Activated CD8-positive, alpha-beta memory T cell treated with anti-CD3 and anti-CD28 coated beads for 36 hours (primary cell): Measurements from ENCODE around the gene GHR. TPM values are rescaled to one million over a fixed set of nuclear protein-coding genes. Genes with fewer than 3 reads are reported as not detected.
"Not testable (repeated sequence)": the region's sequence is repeated elsewhere in the genome, so short reads cannot be mapped to it uniquely, and the experiment has no call there.

Experiments
- CTCF ChIA-PET: fragments of 350-600 bp; sonication (Branson Sonifier 250); formaldehyde crosslinking; loops from one replicate; lab custom pipeline; 2021; ENCODE audit warnings: antibody characterized with exemption; lab: Charles Lee
- POLR2A ChIA-PET: fragments of 350-600 bp; sonication (Branson Sonifier 250); formaldehyde crosslinking; loops from one replicate; lab custom pipeline; 2021; ENCODE audit warnings: antibody characterized with exemption; lab: Charles Lee
- total RNA-seq, 2 experiments: library from RNA; stranded (reverse); gene quantifications; one replicate each; pipeline ENCODE4 v1.2.3, GENCODE V29; 2021

GHR gene
- total RNA-seq, 2 experiments from 2014 or later = not detected

DNA sequence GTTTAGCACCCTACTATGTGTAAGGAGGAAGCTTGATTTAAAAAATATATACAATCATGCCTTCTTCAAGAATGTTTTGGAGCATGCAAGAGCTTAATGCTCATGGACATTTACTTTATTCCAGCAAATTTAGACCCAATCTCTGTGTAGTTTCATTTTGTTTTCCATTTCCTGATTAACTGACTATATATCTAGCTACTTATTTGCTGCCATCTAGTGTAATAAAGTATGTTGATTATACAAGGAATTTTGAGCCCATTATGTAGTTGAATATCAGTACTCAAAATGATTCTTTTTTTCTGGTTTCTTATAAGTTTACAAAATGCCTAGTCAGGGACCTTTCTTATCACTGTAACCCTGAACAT lies 233.4 kb downstream of the GHR start:
- CTCF ChIA-PET = no interaction called here
- POLR2A ChIA-PET = no interaction called here

DNA sequence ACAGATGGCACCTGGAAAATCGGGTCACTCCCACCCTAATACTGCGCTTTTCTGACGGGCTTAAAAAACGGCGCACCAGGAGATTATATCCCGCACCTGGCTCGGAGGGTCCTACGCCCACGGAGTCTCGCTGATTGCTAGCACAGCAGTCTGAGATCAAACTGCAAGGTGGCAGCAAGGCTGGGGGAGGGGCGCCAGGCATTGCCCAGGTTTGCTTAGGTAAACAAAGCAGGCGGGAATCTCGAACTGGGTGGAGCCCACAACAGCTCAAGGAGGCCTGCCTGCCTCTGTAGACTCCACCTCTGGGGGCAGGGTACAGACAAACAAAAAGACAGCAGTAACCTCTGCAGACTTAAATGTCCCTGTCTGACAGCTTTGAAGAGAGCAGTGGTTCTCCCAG lies 236.6 kb downstream of the GHR start:
- POLR2A ChIA-PET, CTCF ChIA-PET: not testable (repeated sequence)

DNA sequence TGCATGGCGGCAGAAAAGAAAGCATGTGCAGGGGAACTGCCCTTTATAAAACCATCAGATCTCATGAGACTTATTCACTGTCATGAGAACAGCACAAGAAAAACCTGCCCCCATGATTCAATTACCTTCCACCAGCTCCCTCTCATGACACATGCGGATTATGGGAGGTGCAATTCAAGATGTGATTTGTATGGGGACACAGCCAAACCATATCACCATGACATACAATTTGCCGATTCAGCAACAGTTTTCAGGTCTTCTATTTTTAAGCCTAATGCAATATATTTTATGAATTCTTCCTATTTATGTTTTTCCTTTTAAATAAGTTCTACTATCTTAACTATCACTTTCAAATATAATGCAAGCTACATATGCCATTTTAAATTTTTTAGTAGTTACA lies 242.6 kb downstream of the GHR start:
- CTCF ChIA-PET = no interaction called here
- POLR2A ChIA-PET = no interaction called here

DNA sequence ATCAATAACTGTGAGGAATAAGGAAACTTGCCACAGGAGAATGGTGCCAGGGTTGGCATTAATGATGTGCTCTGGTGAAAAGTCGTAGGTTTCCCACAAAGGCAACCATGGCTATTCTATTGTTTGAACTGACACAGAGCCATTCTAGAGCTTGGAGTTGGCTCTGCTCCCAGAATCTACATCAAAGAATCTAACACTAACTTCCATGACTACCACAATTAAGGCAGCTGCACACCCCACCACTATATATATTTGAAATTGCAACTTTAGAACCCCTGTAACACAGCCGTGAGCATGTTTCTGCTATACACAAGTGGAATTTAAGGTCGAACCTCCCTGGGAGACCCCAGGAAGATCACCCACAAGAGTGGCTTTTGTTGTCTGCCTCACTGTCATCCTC lies 243.6 kb downstream of the GHR start:
- CTCF ChIA-PET = no interaction called here
- POLR2A ChIA-PET = no interaction called here

GRCh38 chr5:42668254-42668653 lies 245.0 kb downstream of the GHR start:
- ChIA-PET CTCF (no interaction called here), POLR2A (no interaction called here)

DNA sequence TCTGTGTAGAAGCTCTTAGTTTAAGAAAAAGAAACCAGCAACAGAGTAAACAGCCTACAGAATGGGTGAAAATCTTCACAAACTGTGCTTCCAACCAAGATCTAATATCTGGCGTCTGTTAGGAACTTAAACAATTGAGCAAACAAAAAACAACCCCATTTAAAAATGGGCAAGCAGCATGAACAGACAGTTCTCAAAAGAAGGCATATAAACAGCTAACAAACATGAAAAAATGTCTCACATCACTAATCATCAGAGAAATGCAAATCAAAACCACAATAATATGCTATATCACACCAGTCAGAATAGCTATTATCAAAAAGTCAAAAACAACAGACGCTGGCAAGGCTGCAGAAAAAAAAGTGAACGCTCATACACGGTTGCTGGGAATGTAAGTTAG lies 249.7 kb downstream of the GHR start:
- POLR2A ChIA-PET = no interaction called here
- CTCF ChIA-PET = no interaction called here

GRCh38 chr5:42675602-42676001 lies 252.4 kb downstream of the GHR start:
- CTCF ChIA-PET = interaction anchor here (0.6 kb wide), 1 partner anchor 101 kb away, joined by 3 read pairs; no protein-coding TSS in a partner anchor

DNA sequence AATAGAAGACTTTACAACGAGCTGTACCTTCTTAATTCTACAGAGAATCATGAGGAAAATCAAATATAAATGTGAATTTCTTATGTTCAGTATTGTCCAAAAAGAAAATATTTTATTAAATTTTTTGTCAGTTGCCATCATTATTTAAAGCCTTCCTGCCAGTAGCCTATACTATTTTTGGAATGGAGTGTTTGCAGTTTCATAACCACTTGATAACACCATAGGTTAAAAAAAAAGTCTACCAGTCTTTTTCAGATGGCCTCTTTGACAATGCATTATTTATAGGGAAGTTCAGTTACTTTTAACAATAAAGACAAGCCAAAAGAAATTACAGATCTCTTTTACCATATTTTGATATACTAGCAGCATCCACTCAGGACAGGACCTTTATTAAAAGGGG lies 253.1 kb downstream of the GHR start:
- CTCF ChIA-PET = interaction anchor here (0.6 kb wide), 1 partner anchor 101 kb away, joined by 3 read pairs; no protein-coding TSS in a partner anchor
- POLR2A ChIA-PET = no interaction called here

More at GRCh38 chr5:42675602-42676001, 252.4 kb downstream of the GHR start:
- POLR2A ChIA-PET = no interaction called here

GRCh38 chr5:42677156-42677842 lies 254.1 kb downstream of the GHR start:
- ChIA-PET CTCF (no interaction called here), POLR2A (no interaction called here)

DNA sequence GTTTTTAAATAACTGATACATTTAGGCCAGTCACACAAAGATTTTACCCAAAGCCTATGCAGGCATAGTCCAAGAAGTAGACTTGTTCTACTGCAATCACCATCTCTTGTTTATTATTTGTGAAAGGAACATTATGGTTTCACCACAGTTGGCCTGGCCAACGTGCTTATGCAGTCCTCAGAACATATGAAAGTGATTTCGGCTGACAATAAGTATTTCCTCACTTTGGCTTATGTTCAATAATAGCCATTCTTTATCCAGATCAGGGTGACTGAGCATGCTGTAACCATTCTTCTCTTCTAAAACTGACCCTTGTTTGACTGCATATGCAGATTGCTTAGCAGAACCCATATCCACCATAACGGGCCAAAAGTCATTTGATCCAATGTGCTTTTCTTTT lies 256.8 kb downstream of the GHR start:
- CTCF ChIA-PET = no interaction called here
- POLR2A ChIA-PET = interaction anchor here (0.7 kb wide), 1 partner anchor 979 kb away, joined by 4 read pairs; no protein-coding TSS in a partner anchor

DNA sequence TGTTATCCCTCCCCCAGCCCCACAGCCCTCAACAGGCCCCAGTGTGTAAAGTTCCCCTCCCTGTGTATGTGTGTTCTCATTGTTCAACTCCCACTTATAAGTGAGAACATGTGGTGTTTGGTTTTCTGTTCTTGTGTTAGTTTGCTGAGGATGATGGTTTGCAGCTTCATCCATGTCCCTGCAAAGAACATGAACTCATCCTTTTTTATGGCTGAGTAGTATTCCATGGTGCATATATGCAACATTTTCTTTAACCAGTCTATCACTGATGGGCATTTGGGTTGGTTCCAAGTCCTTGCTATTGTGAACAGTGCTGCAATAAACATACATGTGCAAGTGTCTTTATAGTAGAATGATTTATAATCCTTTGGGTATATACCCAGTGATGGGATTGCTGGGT lies 261.8 kb downstream of the GHR start:
- CTCF ChIA-PET, POLR2A ChIA-PET: not testable (repeated sequence)

GRCh38 chr5:42689391-42689790 lies 266.2 kb downstream of the GHR start:
- POLR2A ChIA-PET = no interaction called here
- CTCF ChIA-PET = no interaction called here

DNA sequence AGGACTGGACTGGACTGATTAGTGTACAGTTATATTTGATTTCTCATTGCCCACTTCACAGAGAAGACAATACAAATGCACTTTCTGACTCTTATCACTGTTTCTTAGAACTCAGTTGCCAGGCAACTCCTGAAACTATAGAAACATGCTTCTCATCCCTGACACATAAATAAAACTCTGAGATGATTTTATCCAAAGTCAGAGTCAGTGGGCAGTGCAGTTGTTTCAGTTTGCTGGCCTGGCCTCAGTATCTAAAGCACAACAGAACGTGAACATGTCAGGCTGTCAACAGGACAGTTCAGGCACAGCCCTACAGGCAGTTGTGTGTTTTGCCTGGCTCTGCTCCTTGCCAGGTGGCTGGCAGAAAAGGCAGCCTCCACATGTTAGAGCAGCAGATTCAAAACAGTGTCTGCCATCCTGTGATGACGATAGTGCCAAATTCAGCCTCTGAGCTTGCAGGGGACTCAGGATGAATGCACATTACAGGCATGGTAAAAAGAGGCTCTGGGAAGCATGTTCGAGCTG lies 268.2 kb downstream of the GHR start:
- CTCF ChIA-PET = no interaction called here
- POLR2A ChIA-PET = no interaction called here

DNA sequence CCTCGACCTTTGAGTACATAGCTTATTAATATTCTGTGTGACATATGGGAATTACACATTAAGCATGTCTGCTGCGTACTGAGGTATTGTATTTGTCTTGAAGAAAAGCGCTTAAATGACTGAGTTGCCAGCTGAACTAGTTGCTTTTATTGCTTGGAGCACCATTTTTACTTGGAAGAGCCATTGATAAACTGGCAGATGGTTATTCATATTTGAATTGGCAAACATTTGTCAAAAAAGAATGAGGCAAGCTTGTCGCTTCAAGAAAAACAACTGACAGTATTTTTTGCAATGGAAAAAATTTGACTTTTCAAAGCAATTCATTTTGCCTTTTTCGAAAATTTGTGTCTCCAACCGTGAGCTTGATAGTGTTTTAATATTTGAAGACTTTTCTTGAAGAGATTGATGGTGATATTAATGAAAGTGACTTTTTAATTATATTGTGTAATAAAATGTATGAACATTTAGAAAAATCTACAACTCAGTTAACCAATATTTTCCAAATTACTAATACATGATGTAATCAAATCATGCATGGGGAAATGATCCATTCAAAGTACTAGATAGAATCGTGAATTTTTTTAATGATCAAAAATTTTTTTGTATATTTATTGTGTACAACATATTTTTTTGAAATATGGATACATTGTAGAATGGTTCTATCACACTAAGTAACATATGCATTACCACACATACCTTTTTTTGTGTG lies 278.3 kb downstream of the GHR start:
- POLR2A ChIA-PET = no interaction called here
- CTCF ChIA-PET = no interaction called here

DNA sequence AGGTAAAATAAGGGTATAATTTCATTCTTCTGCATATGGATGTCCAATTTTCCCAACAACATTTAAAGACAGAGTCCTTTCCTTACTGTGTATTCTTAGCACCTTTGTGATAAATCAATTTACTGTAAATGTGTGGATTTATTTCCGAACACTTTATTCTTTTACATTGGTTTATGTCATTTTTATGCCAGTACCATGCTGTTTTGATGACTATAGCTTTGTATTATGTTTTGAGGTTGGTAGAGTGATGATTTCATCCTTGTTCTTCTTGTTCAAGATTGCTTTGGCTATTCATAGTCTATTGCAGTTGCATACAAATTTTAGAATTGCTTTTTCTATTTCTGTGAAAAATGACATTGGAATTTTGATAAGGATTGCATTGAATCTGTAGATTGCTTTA lies 280.0 kb downstream of the GHR start:
- POLR2A ChIA-PET = no interaction called here
- CTCF ChIA-PET = no interaction called here

DNA sequence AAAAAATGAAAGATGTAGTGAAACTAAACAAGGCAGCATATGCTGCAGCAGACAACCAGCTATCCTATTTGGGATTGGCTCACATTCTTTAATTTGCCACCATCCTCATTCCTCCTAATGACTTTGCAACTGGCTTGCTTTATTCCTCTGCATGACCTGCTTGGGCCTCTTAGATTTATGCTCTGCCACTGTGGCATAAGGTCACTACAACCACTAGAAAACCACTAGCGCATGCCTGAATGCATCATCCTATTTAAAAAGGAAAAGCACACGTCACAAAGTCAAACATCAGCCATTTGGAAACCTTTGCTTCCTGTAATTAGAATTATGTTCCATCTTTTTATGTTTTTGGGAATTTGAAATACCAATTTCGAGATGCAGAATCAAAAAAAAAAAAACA lies 292.5 kb downstream of the GHR start:
- ChIA-PET CTCF (no interaction called here), POLR2A (no interaction called here)

DNA sequence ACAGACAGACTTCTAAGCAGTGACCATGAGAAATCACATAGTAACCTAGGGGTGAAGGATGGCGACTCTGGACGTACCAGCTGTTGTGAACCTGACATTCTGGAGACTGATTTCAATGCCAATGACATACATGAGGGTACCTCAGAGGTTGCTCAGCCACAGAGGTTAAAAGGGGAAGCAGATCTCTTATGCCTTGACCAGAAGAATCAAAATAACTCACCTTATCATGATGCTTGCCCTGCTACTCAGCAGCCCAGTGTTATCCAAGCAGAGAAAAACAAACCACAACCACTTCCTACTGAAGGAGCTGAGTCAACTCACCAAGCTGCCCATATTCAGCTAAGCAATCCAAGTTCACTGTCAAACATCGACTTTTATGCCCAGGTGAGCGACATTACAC lies 295.4 kb downstream of the GHR start:
- POLR2A ChIA-PET = no interaction called here
- CTCF ChIA-PET = interaction anchor here (1.4 kb wide), 1 partner anchor 15 kb away, joined by 3 read pairs; no protein-coding TSS in a partner anchor

DNA sequence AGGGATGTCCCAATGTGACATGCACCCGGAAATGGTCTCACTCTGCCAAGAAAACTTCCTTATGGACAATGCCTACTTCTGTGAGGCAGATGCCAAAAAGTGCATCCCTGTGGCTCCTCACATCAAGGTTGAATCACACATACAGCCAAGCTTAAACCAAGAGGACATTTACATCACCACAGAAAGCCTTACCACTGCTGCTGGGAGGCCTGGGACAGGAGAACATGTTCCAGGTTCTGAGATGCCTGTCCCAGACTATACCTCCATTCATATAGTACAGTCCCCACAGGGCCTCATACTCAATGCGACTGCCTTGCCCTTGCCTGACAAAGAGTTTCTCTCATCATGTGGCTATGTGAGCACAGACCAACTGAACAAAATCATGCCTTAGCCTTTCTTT lies 295.8 kb downstream of the GHR start:
- ChIA-PET POLR2A (no interaction called here), CTCF (interaction anchor here (1.4 kb wide), 1 partner anchor 15 kb away, joined by 3 read pairs; no protein-coding TSS in a partner anchor)

DNA sequence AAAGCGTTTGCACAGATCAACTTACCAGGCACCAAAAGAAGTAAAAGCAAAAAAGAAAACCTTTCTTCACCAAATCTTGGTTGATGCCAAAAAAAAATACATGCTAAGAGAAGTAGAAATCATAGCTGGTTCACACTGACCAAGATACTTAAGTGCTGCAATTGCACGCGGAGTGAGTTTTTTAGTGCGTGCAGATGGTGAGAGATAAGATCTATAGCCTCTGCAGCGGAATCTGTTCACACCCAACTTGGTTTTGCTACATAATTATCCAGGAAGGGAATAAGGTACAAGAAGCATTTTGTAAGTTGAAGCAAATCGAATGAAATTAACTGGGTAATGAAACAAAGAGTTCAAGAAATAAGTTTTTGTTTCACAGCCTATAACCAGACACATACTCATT lies 297.0 kb downstream of the GHR start:
- CTCF ChIA-PET = no interaction called here

GRCh38 chr5:42721484-42721883 lies 298.2 kb downstream of the GHR start:
- ChIA-PET POLR2A (no interaction called here), CTCF (no interaction called here)

More for the DNA sequence above, 297.0 kb downstream of the GHR start:
- POLR2A ChIA-PET = no interaction called here
